Prostate gland (tissue), 2 donors: Measurements from ENCODE around the gene PTPRCAP.

Source experiments
- CTCF ChIP-seq, 4 experiments: fragments of 200-600 bp in 2 of 4; fragments of 450-650 bp in 2 of 4; sonication (generic) in 2 of 4; IDR thresholded peaks; 1 replicate in 3 of 4; 2 replicates in 1 of 4; pipeline ENCODE4 v1.5.1; 2016 to 2019; ENCODE audit warnings: antibody characterized with exemption in 4 of 4, mild to moderate bottlenecking in 2 of 4, moderate library complexity in 2 of 4
- POLR2A ChIP-seq: fragments of 450-650 bp; IDR thresholded peaks from one replicate; pipeline ENCODE4 v1.6.1; 2016; ENCODE audit warnings: antibody characterized with exemption, mild to moderate bottlenecking
- POLR2AphosphoS5 ChIP-seq: sonication (generic); formaldehyde crosslinking; IDR thresholded peaks from one replicate; pipeline ENCODE4 v1.6.1; 2017; ENCODE audit warnings: antibody characterized with exemption

GRCh38 chr11:67400942-67401494 is 36.5 kb downstream of the PTPRCAP start:
- TF ChIP-seq CTCF (IDR thresholded peaks at IDR 0.05) (no peak), POLR2A (no peak), POLR2AphosphoS5 (no peak)
